NCI-H2227 (cell line): Measurements from ENCODE around the gene SMAD3.
"Not testable (repeated sequence)": the region's sequence is repeated elsewhere in the genome, so short reads cannot be mapped to it uniquely, and the experiment has no call there.

Experiments used
- DNase-seq: peaks from one replicate; lab custom pipeline; 2025; ENCODE audit not compliant: unreplicated experiment; lab: John Stamatoyannopoulos, UW

SMAD3 gene

GRCh38 chr15:67107014-67107812 is 41.8 kb downstream of the SMAD3 start:
- DNase-seq = no peak

- no peak for DNase-seq
Observed at GRCh38 chr15:67108122-67108961, 42.9 kb downstream of the SMAD3 start.

DNA sequence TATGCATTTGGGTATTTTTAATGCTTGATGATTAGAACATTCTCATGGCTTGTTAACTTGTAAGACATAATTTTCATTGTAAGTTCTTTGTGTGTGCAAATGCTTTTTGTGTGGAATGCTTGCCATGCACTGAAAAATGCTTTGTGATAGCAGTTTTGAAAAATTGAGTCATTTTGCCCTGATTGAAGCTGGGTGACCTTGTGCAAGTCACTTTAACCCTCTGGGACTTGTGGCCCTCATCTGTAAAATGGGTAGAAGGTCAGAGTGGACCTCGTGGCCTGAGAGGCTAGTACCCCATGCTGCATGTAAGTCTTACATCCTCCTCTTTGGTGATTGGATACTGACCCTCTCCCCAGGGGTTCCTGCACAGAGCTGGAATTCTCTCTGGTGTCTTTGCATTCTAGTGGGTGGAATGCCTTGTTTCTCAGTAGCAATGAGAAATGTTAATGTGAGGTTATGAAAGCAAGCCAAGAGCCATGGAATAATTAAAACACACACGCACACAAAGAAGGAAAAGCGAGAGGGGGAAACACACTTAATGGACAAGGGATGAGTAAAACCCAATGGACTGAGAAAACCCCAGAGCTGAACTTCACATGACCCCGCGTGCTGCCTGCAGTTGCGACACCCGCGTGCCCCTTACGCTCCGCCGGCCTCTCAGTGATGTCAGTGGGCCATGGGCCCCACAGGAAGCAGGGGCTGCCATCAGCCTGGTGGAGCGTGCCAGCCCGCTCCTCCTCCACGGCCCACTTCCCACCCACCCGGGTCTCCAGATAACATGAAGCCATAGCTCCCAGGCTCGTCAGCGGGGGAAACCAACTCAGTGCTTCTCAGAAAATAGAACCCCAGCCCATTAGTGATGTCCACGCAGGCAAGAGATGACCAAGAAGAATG is 44.0 kb downstream of the SMAD3 start:
- no peak for DNase-seq

- no peak for DNase-seq
Observed at GRCh38 chr15:67110361-67110781, 45.0 kb downstream of the SMAD3 start.

- DNase-seq = no peak
Observed at GRCh38 chr15:67110958-67111864, 45.8 kb downstream of the SMAD3 start.

DNA sequence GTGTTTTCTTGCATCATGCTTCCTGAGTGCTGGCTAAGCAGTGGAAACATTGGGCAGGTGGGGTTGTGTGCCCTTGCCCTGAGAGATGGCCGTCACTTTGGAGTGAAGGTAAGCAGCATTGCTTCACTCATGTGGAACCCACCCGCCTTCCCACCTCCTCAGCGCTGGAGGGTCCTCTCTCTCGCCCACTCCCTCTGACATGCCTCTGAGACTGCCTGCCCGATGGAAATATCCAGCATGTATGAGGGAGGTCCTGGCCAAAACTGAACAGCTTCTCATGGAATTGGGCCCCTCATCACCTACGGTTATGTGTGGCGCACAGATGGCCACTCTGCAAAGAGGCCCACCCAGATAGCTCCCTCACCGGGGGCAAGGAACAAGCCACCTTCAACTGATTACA is 48.6 kb downstream of the SMAD3 start:
- no peak for DNase-seq

DNA sequence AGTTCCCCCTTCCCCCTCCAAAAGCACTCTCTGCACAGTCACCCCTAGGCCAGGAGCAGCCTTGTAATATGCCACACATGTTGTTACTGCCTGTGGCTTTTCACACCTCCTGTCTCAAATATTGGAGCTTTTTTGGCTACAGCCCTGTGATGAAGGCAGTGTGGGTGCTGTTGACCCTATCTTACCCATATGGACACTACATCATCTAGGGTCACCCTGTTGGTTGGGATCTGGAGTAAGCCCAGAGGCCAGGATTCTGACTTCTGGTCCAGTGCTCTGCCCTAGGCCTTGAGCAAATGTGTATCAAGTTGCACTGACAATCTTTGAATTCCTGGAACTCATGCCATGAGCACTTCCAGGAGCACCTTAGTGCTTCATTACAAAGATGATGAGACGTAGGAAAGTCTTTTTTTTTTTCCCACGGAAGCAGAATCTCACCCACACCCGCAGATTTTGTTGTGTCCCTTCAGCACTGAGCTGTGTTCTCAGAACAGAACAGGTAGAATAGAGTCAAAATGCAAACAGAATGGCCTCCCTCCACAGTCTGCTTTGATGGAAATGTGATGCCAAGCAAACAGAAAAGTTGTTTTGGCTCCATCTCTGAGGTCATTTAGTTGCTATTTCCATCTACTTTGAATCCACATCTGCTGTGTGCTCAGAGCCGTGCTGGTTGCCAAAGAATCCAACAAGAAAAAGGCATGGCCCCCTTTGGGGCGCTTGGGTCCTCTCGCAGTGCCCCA is 49.6 kb downstream of the SMAD3 start:
- no peak for DNase-seq

DNA sequence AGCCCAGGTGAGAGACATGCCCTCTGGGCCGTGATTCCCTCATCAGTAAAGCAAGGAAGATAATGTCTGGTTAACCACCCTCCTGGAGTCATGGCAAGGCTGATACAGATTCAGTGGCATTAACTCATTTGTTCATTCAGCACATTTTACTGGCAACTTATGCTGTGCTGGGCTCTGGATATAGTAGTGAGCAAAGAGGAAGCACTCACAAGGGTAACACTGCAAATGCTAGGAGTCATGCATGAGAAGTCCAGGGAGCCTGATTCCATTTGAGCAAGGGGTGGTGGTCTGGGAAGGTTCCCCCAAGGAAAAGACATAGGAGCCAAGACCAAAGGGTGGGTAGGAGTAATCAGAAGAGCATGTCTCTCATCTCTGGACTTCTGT is 50.2 kb downstream of the SMAD3 start:
- no peak for DNase-seq

GRCh38 chr15:67116742-67117141 is 51.3 kb downstream of the SMAD3 start:
- no peak for DNase-seq

- DNase-seq = no peak
Observed at GRCh38 chr15:67117370-67117769, 52.0 kb downstream of the SMAD3 start.

- no peak for DNase-seq
Observed at GRCh38 chr15:67118808-67119207, 53.4 kb downstream of the SMAD3 start.

GRCh38 chr15:67119238-67119846 is 53.9 kb downstream of the SMAD3 start:
- DNase-seq = no peak

GRCh38 chr15:67120009-67120838 is 54.8 kb downstream of the SMAD3 start:
- DNase-seq = no peak

DNA sequence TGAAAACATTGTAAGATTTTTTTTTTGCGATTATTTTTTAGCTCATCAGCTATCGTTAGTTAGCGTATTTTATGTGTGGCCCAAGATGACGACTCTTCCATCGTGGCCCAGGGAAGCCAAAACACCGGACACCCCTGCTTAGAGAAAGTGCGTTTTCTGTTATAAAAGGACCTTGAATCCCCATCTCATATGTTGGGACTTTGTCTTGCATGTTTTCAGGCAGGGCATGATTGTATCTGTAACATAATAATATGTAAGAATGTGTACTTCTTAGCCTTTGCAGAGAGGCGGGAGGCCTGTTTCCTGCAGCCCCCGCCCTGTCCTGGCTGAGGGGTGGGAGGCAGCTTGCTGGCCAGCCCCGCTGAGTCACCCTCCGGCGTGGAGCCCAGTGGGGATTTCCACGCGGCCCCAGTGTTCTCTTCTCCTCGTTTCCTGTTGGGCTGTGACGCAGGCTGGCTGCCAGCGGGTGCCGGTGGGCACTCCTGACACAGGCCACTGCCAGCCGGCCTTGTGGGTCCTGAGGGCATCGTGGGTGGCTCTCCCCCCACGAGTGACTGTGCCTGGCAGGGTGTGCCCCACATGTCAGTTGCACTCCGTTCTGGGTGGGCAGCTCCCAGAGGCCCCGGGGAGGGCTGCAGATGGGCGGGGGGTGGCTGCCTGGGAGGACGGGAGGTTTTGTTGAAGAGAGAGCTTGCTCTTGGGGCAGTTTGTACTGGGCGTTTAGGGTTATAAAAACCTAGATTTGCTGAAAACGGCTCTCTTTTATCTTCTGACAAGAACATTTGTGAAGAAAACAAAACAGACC is 55.6 kb downstream of the SMAD3 start:
- no peak for DNase-seq

GRCh38 chr15:67121644-67122605 is 56.5 kb downstream of the SMAD3 start:
- DNase-seq = no peak

DNA sequence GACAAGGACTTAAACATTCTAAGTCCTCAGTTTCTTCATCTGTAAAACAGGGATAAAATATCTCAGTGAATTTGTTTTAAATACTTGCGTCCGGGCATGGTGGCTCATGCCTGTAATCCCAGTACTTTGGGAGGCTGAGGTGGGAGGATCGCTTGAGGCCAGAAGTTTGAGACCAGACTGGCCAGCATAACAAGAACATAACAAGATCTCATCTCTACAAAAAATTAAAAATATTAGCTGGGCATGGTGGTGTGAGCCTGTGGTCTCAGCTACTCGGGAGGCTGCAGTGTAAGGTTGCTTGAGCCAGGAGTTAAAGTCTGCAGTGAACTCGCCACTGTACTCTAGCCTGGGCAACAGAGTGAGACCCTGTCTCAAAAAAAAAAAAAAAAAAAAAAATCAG is 57.4 kb downstream of the SMAD3 start:
- not testable (repeated sequence) for DNase-seq
